Measurements from ENCODE around the gene KIAA0825. TPM values are rescaled to one million over a fixed set of nuclear protein-coding genes. Genes with fewer than 3 reads are reported as not detected.

Gene KIAA0825
- total RNA-seq, 3 donors from 2014 or later (not counting 1 experiment from before 2014, with no cell fraction given): 2.4 to 5.0 (median 4.8) TPM

DNA sequence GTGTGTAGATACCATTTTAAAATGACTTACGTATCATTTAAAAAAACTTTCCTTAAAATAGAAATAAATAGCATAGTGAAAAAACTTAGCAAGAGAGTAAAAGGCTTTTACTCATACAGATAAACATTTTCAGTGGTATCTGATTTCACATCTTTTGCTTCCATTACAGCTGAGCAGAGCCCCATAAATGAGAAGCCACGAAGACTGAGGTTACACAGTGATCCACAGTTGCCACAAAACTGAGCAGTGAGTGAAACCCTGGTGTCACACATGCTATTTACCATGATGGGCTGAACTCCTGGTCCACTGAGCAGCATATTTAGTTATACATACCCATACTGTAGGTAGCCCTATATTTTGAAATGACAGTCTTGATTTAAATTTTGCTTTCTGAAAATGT, 401.2 kb downstream of the KIAA0825 start:
- Histone ChIP-seq H3K4me3 (ENCODE audit: low read length) (no peak overlapping the region), H3K27me3 (ENCODE audit: control insufficient read depth, insufficient read depth, low read length) (no peaks in the 10 kb centered on the region), H3K27ac (ENCODE audit: low read length) (no peak overlapping the region), H3K4me1 (ENCODE audit: control insufficient read depth, insufficient read depth, low read length) (no peaks in the 10 kb centered on the region), H3K36me3 (ENCODE audit: control insufficient read depth, insufficient read depth, low read length) (no peaks in the 10 kb centered on the region), H3K9me3 (ENCODE audit: control insufficient read depth, insufficient read depth, low read length) (no peaks in the 10 kb centered on the region)
- TF ChIP-seq, protein P1, sequence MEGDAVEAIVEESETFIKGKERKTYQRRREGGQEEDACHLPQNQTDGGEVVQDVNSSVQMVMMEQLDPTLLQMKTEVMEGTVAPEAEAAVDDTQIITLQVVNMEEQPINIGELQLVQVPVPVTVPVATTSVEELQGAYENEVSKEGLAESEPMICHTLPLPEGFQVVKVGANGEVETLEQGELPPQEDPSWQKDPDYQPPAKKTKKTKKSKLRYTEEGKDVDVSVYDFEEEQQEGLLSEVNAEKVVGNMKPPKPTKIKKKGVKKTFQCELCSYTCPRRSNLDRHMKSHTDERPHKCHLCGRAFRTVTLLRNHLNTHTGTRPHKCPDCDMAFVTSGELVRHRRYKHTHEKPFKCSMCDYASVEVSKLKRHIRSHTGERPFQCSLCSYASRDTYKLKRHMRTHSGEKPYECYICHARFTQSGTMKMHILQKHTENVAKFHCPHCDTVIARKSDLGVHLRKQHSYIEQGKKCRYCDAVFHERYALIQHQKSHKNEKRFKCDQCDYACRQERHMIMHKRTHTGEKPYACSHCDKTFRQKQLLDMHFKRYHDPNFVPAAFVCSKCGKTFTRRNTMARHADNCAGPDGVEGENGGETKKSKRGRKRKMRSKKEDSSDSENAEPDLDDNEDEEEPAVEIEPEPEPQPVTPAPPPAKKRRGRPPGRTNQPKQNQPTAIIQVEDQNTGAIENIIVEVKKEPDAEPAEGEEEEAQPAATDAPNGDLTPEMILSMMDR (IDR thresholded peaks at IDR 0.05): no peak
- no peaks in the 10 kb centered on the region for H3K4me1 Mint-ChIP-seq
- DNase-seq (no peak), ATAC-seq (no peak)
- intact Hi-C loops (cut with micrococcal nuclease): no loop called here
- peaks cover 0 to 5% of the 10 kb centered on the region in 2 donors for H3K27me3 Mint-ChIP-seq (ENCODE audit: low read depth in 2 of 2)
- no peak overlapping the region for H3K27ac Mint-ChIP-seq
- no peaks in the 10 kb centered on the region for H3K36me3 Mint-ChIP-seq
- peaks cover 5 to 7% of the 10 kb centered on the region in 2 donors for H3K9me3 Mint-ChIP-seq
- H3K4me3 Mint-ChIP-seq: no peak overlapping the region
- 28% methylated on average over 1 of the region's 2 CpGs for WGBS (ENCODE audit: insufficient coverage)

DNA sequence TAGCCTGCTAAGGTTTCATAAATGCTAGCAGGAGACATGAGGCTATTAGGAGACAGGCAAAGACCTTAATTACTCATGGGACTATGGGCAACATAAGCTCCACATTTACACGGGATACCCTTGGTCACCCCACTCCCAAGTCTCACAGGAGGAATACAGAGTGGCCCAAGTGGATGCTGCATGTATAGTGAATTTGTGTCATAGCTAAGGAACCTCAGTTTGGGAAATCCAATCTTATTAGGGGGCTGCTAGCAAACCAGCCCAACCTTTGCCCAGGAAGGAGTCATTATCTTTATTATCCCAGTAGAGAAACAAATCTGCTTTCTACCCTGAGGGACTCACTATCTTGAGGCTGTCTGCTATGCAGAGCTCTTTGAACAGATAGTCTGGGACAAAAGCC, 405.9 kb downstream of the KIAA0825 start:
- H3K9me3 Mint-ChIP-seq: peaks cover 5 to 7% of the 10 kb centered on the region in 2 donors
- DNase-seq (no peak), ATAC-seq (no peak)
- no peaks in the 10 kb centered on the region for H3K36me3 ChIP-seq (ENCODE audit: control insufficient read depth, insufficient read depth, low read length)
- H3K9me3 ChIP-seq (ENCODE audit: control insufficient read depth, insufficient read depth, low read length): no peaks in the 10 kb centered on the region
- H3K27ac Mint-ChIP-seq: no peak overlapping the region
- H3K36me3 Mint-ChIP-seq: no peaks in the 10 kb centered on the region
- WGBS (ENCODE audit: insufficient coverage): no CpG with 5 or more reads among the region's 1 CpG
- H3K4me3 ChIP-seq (ENCODE audit: low read length): no peak overlapping the region
- TF ChIP-seq, protein P1 (IDR thresholded peaks at IDR 0.05): no peak
- no peak overlapping the region for H3K4me3 Mint-ChIP-seq
- no peak overlapping the region for H3K27ac ChIP-seq (ENCODE audit: low read length)
- H3K4me1 ChIP-seq (ENCODE audit: control insufficient read depth, insufficient read depth, low read length): no peaks in the 10 kb centered on the region
- no peaks in the 10 kb centered on the region for H3K4me1 Mint-ChIP-seq
- H3K27me3 ChIP-seq (ENCODE audit: control insufficient read depth, insufficient read depth, low read length): no peaks in the 10 kb centered on the region
- peaks cover 0 to 2% of the 10 kb centered on the region in 2 donors for H3K27me3 Mint-ChIP-seq (ENCODE audit: low read depth in 2 of 2)
- intact Hi-C loops (cut with micrococcal nuclease): no loop called here

DNA sequence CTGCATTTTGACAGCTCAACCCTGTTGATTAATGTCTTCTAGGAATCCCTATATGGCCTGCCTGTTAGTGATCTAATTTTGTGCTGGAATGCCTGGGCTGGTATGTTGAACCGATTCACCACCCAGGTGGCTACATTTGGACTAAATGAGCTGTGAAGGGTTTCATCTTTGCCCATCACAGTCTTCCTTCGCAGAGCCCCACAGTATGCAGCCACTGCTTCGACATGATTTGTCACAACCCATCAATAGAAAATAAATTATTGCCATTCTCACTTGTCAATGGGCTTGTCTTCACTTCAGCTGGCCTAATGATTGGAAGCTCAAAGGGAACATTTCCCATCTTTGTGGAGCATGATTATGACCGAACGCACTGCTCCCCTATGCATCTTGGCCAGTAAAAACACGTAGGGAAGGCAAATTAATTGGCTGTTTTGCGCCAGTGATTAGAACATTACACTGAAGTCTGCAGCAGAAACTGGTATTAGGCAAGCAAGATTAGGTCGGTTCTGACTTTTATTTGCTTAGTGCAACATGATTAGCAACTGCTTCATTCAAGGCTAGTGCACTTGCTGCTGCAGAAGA, 408.5 kb downstream of the KIAA0825 start:
- H3K4me3 ChIP-seq (ENCODE audit: low read length): no peak overlapping the region
- intact Hi-C loops (cut with micrococcal nuclease): no loop called here
- H3K4me1 ChIP-seq (ENCODE audit: control insufficient read depth, insufficient read depth, low read length): no peaks in the 10 kb centered on the region
- ATAC-seq (no peak), DNase-seq (no peak)
- no peak overlapping the region for H3K27ac ChIP-seq (ENCODE audit: low read length)
- H3K9me3 ChIP-seq (ENCODE audit: control insufficient read depth, insufficient read depth, low read length): no peaks in the 10 kb centered on the region
- Mint-ChIP-seq H3K4me3 (no peak overlapping the region), H3K27me3 (ENCODE audit: low read depth in 2 of 2) (no peaks in the 10 kb centered on the region), H3K27ac (no peak overlapping the region), H3K36me3 (no peaks in the 10 kb centered on the region), H3K4me1 (no peaks in the 10 kb centered on the region), H3K9me3 (peaks cover 3 to 5% of the 10 kb centered on the region in 2 donors)
- no peaks in the 10 kb centered on the region for H3K27me3 ChIP-seq (ENCODE audit: control insufficient read depth, insufficient read depth, low read length)
- TF ChIP-seq, protein P1 (IDR thresholded peaks at IDR 0.05): no peak
- no peaks in the 10 kb centered on the region for H3K36me3 ChIP-seq (ENCODE audit: control insufficient read depth, insufficient read depth, low read length)
- WGBS (ENCODE audit: insufficient coverage): 88% methylated on average over 8 of the region's 8 CpGs

DNA sequence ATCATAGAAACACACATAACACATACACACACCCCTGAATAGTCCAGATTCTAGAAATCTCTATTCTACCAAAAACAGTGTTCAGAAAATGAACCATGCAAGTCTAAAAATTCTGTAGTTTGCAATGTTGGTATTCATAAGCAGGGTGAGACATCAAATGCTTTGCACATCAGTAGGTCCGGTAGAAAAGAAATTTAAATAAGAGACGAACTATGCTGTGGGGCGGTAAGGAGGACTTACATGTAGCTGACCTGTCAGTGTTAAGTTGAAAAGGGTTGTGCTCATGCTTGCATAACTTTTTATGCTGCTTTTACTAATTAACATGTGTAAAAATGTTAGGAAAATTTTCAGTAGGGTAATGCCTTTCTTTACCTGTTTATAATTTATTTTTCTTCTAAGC, 409.1 kb downstream of the KIAA0825 start:
- ATAC-seq (no peak), DNase-seq (no peak)
- no peak overlapping the region for H3K27ac ChIP-seq (ENCODE audit: low read length)
- H3K9me3 ChIP-seq (ENCODE audit: control insufficient read depth, insufficient read depth, low read length): no peaks in the 10 kb centered on the region
- Mint-ChIP-seq H3K27me3 (ENCODE audit: low read depth in 2 of 2) (no peaks in the 10 kb centered on the region), H3K4me3 (no peak overlapping the region), H3K4me1 (no peaks in the 10 kb centered on the region), H3K9me3 (peaks cover 3% of the 10 kb centered on the region in 2 donors), H3K27ac (no peak overlapping the region), H3K36me3 (no peaks in the 10 kb centered on the region)
- 94% methylated on average over 3 of the region's 3 CpGs for WGBS (ENCODE audit: insufficient coverage)
- no peaks in the 10 kb centered on the region for H3K36me3 ChIP-seq (ENCODE audit: control insufficient read depth, insufficient read depth, low read length)
- TF ChIP-seq, protein P1 (IDR thresholded peaks at IDR 0.05): no peak
- H3K27me3 ChIP-seq (ENCODE audit: control insufficient read depth, insufficient read depth, low read length): no peaks in the 10 kb centered on the region
- H3K4me1 ChIP-seq (ENCODE audit: control insufficient read depth, insufficient read depth, low read length): no peaks in the 10 kb centered on the region
- H3K4me3 ChIP-seq (ENCODE audit: low read length): no peak overlapping the region
- intact Hi-C loops (cut with micrococcal nuclease): no loop called here

All from natural killer cell (primary cell).